NCI-H1048 (cell line): Measurements from ENCODE around the gene PLEKHA6.

ENCODE experiments used
- DNase-seq: peaks from one replicate; lab custom pipeline; 2025; lab: John Stamatoyannopoulos, UW

PLEKHA6 gene

GRCh38 chr1:204380293-204380831 lies 20.6 kb upstream of the PLEKHA6 start:
- DNase-seq = no peak

GRCh38 chr1:204377800-204378668 lies 18.3 kb upstream of the PLEKHA6 start:
- DNase-seq = no peak

- DNase-seq = no peak
Measured at GRCh38 chr1:204376919-204377799, 17.4 kb upstream of the PLEKHA6 start.

- DNase-seq = no peak
Measured at GRCh38 chr1:204376465-204376864, 16.7 kb upstream of the PLEKHA6 start.

- DNase-seq = no peak
Measured at GRCh38 chr1:204373911-204374310, 14.2 kb upstream of the PLEKHA6 start.

- DNase-seq = no peak
Measured at GRCh38 chr1:204370176-204370575, 10.4 kb upstream of the PLEKHA6 start.

- no peak for DNase-seq
Measured at GRCh38 chr1:204368996-204369726, 9.4 kb upstream of the PLEKHA6 start.

- no peak for DNase-seq
Measured at GRCh38 chr1:204367956-204368355, 8.2 kb upstream of the PLEKHA6 start.

- no peak for DNase-seq
Measured at GRCh38 chr1:204367193-204367858, 7.6 kb upstream of the PLEKHA6 start.

- DNase-seq = no peak
Measured at GRCh38 chr1:204366759-204367158, 7.0 kb upstream of the PLEKHA6 start.

- peak; percentile 70 for DNase-seq
Measured at GRCh38 chr1:204363335-204364114, 3.8 kb upstream of the PLEKHA6 start.

- DNase-seq = no peak
Measured at GRCh38 chr1:204362984-204363334, 3.2 kb upstream of the PLEKHA6 start.

- DNase-seq = no peak
Measured at GRCh38 chr1:204361781-204362180, 2.1 kb upstream of the PLEKHA6 start.

- DNase-seq = no peak
Measured at GRCh38 chr1:204361341-204361771, 1.6 kb upstream of the PLEKHA6 start.

- DNase-seq = no peak
Measured at GRCh38 chr1:204360314-204360713, 585 bp upstream of the PLEKHA6 start.

- DNase-seq = no peak
Measured at GRCh38 chr1:204359131-204359473, 627 bp downstream of the PLEKHA6 start.

GRCh38 chr1:204358605-204359004 lies 1.1 kb downstream of the PLEKHA6 start:
- no peak for DNase-seq

- no peak for DNase-seq
Measured at GRCh38 chr1:204357551-204358490, 1.9 kb downstream of the PLEKHA6 start.

- no peak for DNase-seq
Measured at GRCh38 chr1:204356997-204357396, 2.7 kb downstream of the PLEKHA6 start.

- DNase-seq = no peak
Measured at GRCh38 chr1:204355913-204356312, 3.8 kb downstream of the PLEKHA6 start.
